ENCODE data around the gene MLLT6. TPM values are rescaled to one million over a fixed set of nuclear protein-coding genes. Genes with fewer than 3 reads are reported as not detected.

The MLLT6 gene
- total and polyA plus RNA-seq, 2 of the 13 experiments (the other 11 are each of a cell fraction or from before 2014, with no cell fraction given): 50.7 to 69.5 TPM

DNA sequence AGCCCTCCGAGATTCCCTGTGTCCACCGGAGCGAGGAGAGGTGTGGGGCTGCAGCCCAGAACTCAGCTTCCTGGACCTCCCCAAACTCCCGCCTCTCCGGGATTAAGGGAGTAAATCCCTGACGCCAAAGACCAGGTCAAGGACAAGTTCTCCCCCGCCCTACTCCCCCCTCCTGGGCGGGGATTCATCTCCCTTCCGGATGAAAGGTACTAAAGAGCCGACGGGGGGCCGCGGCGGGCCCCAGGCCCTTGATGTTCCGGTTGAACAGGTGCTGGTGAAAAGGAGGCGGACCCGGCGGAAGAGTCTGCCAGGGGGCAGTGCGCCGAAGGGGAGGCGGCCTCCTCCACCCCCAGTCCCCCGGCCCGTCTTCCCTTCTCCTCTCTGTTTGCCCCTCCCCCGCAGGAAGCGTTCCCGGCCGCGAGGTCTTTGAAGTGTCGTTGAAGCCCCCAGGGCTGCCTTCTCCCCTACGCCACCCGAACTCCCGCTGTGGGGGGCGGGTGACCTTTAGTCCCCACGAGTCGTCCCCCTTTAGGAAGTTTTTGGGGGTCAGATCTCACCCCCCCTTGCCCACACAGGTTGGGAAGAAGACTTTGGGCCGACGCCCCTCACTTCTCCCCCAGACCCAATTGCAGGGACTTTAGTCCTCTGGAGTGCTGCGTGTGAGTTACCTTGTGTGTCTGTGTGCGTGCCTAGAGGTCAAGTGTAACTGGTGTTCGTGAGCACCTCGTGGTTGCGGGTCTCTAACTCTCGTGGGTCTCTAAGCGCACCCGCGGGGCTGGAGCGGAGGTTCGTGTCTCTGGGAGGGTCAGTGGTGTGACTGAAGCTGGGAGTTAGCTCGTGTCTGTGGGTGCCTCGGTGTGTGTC is 1.1 kb upstream of the MLLT6 start (continued):
- TF ChIP-seq ETV5 (CRISPR knock-in tag; IDR thresholded peaks at IDR 0.05; ENCODE audit: borderline replicate concordance) (peak; percentile 100), ZNF773 (CRISPR knock-in tag; IDR thresholded peaks at IDR 0.05; ENCODE audit: borderline replicate concordance) (no peak), CCAR2 (optimal IDR thresholded peaks at IDR 0.05; ENCODE audit: low read depth, low read length) (peak; percentile 100), MLLT10 (CRISPR knock-in tag; IDR thresholded peaks at IDR 0.05) (no peak), SSRP1 (CRISPR knock-in tag; IDR thresholded peaks at IDR 0.05) (peak; percentile 98), ZNF337 (CRISPR knock-in tag; IDR thresholded peaks at IDR 0.05; ENCODE audit: borderline replicate concordance, low read depth) (peak; percentile 18; the same call in 1 of the 2 replicates), SP140L (CRISPR knock-in tag; IDR thresholded peaks at IDR 0.05; ENCODE audit: borderline replicate concordance) (peak; percentile 95), ZNF24 (IDR thresholded peaks at IDR 0.05) (peak; percentile 27; the same call in 1 of the 2 replicates), ZNF124 (CRISPR knock-in tag; IDR thresholded peaks at IDR 0.05) (peak; percentile 93), TBP (CRISPR knock-in tag; IDR thresholded peaks at IDR 0.05) (no peak), ZNF614 (CRISPR knock-in tag; IDR thresholded peaks at IDR 0.05; ENCODE audit: borderline replicate concordance) (peak; percentile 94), KLF9 (CRISPR knock-in tag; IDR thresholded peaks at IDR 0.05; ENCODE audit: low read depth) (peak; percentile 89; the same call in 1 of the 2 replicates), KLF15 (CRISPR knock-in tag; IDR thresholded peaks at IDR 0.05; ENCODE audit: borderline replicate concordance) (peak; percentile 96; the same call in 1 of the 2 replicates), ZNF775 (CRISPR knock-in tag; IDR thresholded peaks at IDR 0.05; ENCODE audit: borderline replicate concordance) (0 out of 2 replicates have a peak, but pooled peaks have one; percentile 78), SUZ12 (IDR thresholded peaks at IDR 0.05; ENCODE audit: low read depth, low read length) (no peak), RAD51 (IDR thresholded peaks at IDR 0.05; ENCODE audit: borderline replicate concordance) (no peak)
- TF ChIP-seq, protein P1, sequence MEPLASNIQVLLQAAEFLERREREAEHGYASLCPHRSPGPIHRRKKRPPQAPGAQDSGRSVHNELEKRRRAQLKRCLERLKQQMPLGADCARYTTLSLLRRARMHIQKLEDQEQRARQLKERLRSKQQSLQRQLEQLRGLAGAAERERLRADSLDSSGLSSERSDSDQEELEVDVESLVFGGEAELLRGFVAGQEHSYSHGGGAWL (CRISPR knock-in tag; IDR thresholded peaks at IDR 0.05): peak; percentile 77
- TF ChIP-seq, protein P2, sequence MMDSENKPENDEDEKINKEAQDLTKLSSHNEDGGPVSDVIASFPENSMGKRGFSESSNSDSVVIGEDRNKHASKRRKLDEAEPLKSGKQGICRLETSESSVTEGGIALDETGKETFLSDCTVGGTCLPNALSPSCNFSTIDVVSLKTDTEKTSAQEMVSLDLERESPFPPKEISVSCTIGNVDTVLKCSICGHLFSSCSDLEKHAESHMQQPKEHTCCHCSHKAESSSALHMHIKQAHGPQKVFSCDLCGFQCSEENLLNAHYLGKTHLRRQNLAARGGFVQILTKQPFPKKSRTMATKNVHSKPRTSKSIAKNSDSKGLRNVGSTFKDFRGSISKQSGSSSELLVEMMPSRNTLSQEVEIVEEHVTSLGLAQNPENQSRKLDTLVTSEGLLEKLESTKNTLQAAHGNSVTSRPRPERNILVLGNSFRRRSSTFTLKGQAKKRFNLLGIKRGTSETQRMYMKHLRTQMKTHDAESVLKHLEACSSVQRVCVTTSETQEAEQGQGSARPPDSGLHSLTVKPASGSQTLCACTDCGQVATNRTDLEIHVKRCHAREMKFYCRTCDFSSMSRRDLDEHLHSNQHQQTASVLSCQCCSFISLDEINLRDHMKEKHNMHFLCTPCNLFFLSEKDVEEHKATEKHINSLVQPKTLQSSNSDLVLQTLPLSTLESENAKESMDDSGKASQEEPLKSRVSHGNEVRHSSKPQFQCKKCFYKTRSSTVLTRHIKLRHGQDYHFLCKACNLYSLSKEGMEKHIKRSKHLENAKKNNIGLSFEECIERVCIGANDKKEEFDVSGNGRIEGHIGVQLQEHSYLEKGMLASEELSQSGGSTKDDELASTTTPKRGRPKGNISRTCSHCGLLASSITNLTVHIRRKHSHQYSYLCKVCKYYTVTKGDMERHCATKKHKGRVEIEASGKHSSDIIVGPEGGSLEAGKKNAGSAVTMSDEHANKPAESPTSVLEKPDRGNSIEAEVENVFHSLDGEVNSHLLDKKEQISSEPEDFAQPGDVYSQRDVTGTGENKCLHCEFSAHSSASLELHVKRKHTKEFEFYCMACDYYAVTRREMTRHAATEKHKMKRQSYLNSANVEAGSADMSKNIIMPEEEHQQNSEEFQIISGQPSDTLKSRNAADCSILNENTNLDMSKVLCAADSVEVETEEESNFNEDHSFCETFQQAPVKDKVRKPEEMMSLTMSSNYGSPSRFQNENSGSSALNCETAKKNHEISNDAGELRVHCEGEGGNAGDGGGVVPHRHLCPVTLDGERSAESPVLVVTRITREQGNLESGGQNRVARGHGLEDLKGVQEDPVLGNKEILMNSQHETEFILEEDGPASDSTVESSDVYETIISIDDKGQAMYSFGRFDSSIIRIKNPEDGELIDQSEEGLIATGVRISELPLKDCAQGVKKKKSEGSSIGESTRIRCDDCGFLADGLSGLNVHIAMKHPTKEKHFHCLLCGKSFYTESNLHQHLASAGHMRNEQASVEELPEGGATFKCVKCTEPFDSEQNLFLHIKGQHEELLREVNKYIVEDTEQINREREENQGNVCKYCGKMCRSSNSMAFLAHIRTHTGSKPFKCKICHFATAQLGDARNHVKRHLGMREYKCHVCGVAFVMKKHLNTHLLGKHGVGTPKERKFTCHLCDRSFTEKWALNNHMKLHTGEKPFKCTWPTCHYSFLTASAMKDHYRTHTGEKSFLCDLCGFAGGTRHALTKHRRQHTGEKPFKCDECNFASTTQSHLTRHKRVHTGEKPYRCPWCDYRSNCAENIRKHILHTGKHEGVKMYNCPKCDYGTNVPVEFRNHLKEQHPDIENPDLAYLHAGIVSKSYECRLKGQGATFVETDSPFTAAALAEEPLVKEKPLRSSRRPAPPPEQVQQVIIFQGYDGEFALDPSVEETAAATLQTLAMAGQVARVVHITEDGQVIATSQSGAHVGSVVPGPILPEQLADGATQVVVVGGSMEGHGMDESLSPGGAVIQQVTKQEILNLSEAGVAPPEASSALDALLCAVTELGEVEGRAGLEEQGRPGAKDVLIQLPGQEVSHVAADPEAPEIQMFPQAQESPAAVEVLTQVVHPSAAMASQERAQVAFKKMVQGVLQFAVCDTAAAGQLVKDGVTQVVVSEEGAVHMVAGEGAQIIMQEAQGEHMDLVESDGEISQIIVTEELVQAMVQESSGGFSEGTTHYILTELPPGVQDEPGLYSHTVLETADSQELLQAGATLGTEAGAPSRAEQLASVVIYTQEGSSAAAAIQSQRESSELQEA (CRISPR knock-in tag; IDR thresholded peaks at IDR 0.05; ENCODE audit: not compliant biosample characterization): peak; percentile 52
- TF ChIP-seq, protein P3, sequence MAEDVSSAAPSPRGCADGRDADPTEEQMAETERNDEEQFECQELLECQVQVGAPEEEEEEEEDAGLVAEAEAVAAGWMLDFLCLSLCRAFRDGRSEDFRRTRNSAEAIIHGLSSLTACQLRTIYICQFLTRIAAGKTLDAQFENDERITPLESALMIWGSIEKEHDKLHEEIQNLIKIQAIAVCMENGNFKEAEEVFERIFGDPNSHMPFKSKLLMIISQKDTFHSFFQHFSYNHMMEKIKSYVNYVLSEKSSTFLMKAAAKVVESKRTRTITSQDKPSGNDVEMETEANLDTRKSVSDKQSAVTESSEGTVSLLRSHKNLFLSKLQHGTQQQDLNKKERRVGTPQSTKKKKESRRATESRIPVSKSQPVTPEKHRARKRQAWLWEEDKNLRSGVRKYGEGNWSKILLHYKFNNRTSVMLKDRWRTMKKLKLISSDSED (CRISPR knock-in tag; IDR thresholded peaks at IDR 0.05): 0 out of 2 replicates have a peak, but pooled peaks have one; percentile 18
- TF ChIP-seq, protein P4, sequence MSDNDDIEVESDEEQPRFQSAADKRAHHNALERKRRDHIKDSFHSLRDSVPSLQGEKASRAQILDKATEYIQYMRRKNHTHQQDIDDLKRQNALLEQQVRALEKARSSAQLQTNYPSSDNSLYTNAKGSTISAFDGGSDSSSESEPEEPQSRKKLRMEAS (IDR thresholded peaks at IDR 0.05): peak; percentile 78

Data from HepG2 (cell line).